Vagina (tissue), 2 donors: ENCODE measurements around the gene STOX2.

Source experiments
- CTCF ChIP-seq, 3 experiments: fragments of 450-650 bp in 2 of 3; fragments of 200-600 bp in 1 of 3; sonication (generic) in 1 of 3; IDR thresholded peaks; one replicate each; pipeline ENCODE4 v1.5.1; 2017 to 2019; ENCODE audit warnings: antibody characterized with exemption in 3 of 3, mild to moderate bottlenecking in 2 of 3, moderate library complexity in 2 of 3
- POLR2A ChIP-seq, 2 donors: fragments of 450-650 bp; IDR thresholded peaks; one replicate each; pipeline ENCODE4 v1.6.1; 2017; ENCODE audit warnings: antibody characterized with exemption in 2 of 2, mild to moderate bottlenecking in 2 of 2, moderate library complexity in 2 of 2
- POLR2AphosphoS5 ChIP-seq, 2 donors: sonication (generic); formaldehyde crosslinking; IDR thresholded peaks; one replicate each; pipeline ENCODE4 v1.9.0; 2017; ENCODE audit warnings: antibody characterized with exemption in 2 of 2, mild to moderate bottlenecking in 2 of 2, low read depth in 1 of 2; ENCODE audit not compliant: insufficient read depth in 1 of 2

DNA sequence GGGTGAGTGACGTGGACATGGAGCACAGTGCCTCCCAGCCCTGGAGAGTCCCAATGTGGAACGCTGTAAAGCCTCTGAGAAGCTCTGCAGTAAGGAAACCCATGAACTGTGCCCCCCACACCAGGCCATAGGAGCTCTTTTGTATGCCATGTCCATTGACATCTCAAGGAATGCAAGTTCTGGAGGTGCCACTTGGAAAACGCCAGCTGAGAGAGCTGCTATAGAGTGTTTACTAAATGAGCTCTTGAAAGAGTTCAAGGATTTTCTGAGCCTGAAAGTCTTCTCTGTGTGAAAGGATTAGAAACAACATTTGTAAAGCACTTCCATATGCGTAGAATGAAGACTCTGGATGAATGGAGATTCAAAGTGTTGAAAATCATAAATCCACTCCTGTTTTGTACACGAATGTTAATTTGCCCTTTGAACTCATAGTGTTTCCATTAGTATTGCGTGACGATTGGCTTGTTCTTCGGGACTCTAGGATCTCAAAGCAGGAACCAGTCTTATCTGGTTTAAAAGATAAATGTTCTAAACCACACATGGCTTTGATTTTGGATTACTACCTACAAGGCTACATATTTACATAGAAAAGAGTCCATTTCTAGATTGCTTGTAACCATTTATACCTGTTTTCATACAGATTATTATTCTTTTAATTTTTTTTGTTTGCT lies 41.8 kb upstream of the STOX2 start:
- no peak for TF ChIP-seq CTCF (IDR thresholded peaks at IDR 0.05)
- no peak for TF ChIP-seq POLR2A (IDR thresholded peaks at IDR 0.05)
- TF ChIP-seq POLR2AphosphoS5 (IDR thresholded peaks at IDR 0.05; ENCODE audit: insufficient read depth in 1 of 2, low read depth in 1 of 2), result no peak
